Esophagus muscularis mucosa (tissue), 4 donors: Measurements from ENCODE around the gene DDX39B. TPM values are rescaled to one million over a fixed set of nuclear protein-coding genes. Genes with fewer than 3 reads are reported as not detected.
"Not testable (repeated sequence)": the region's sequence is repeated elsewhere in the genome, so short reads cannot be mapped to it uniquely, and the experiment has no call there.

Experiments
- DNase-seq: peaks from one replicate; pipeline ENCODE4 v3.0.0-alpha.2; 2017; ENCODE audit errors: extremely low spot score
- H3K27ac ChIP-seq, 4 donors: fragments of 200-600 bp; sonication (generic); replicated peaks in 1 of 4; 1 replicate in 3 of 4; 2 replicates in 1 of 4; pipeline ENCODE4 v1.5.1; 2016 to 2019; ENCODE audit warnings: mild to moderate bottlenecking in 1 of 4
- H3K27me3 ChIP-seq, 4 donors: fragments of 200-600 bp; sonication (generic); one replicate each; pipeline versions ENCODE4 v1.5.1 to v1.6.0; 2016 to 2019
- H3K36me3 ChIP-seq, 4 donors: fragments of 200-600 bp; sonication (generic); one replicate each; pipeline ENCODE4 v1.5.1; 2016 to 2019
- H3K4me1 ChIP-seq, 4 donors: fragments of 200-600 bp; sonication (generic); one replicate each; pipeline ENCODE4 v1.5.1; 2016 to 2019
- H3K4me3 ChIP-seq, 4 donors: fragments of 200-600 bp; sonication (generic); 1 replicate in 2 of 4; 2 replicates in 2 of 4; pipeline ENCODE4 v1.5.1; 2016 to 2019; ENCODE audit warnings: mild to moderate bottlenecking in 4 of 4, moderate library complexity in 1 of 4
- H3K9me3 ChIP-seq, 4 donors: fragments of 200-600 bp; sonication (generic); 1 replicate in 3 of 4; 2 replicates in 1 of 4; pipeline ENCODE4 v1.5.1; 2016 to 2019
- EP300 ChIP-seq: sonication (generic); formaldehyde crosslinking; IDR thresholded peaks from one replicate; pipeline ENCODE4 v1.6.1; 2017; ENCODE audit warnings: antibody characterized with exemption
- POLR2A ChIP-seq: fragments of 450-650 bp; IDR thresholded peaks from one replicate; pipeline ENCODE4 v1.6.1; 2017; ENCODE audit warnings: antibody characterized with exemption, moderate library complexity, mild to moderate bottlenecking, low read depth
- POLR2AphosphoS5 ChIP-seq, 2 donors: sonication (generic); formaldehyde crosslinking; IDR thresholded peaks; one replicate each; pipeline ENCODE4 v1.6.1; 2017; ENCODE audit warnings: antibody characterized with exemption in 2 of 2
- WGBS: methylation state at CpG from one replicate; pipeline ENCODE4 v1.1.5; 2018; 5-methylcytosine and 5-hydroxymethylcytosine counted together
- intact Hi-C: fragments of 100-400 bp; cut with DNase I; formaldehyde crosslinking; loops from one replicate; pipeline ENCODE4 v1.15.1; 2023
- total RNA-seq, 4 donors: library from RNA; depleted of rRNA; stranded (reverse); fragments of >200 nt; gene quantifications; one replicate each; pipeline versions ENCODE4 v1.1.0 to v1.2.1, GENCODE V29; 2016
- TF ChIP-seq, protein P1 (sequence below), 3 experiments: fragments of 200-600 bp in 2 of 3; fragments of 450-650 bp in 1 of 3; sonication (generic) in 2 of 3; IDR thresholded peaks; one replicate each; pipeline ENCODE4 v1.5.1; 2017 to 2019; ENCODE audit warnings: antibody characterized with exemption in 3 of 3, mild to moderate bottlenecking in 2 of 3, moderate library complexity in 1 of 3

The DDX39B gene
- total RNA-seq, 4 donors from 2014 or later, result 186 to 257 (median 213) TPM

DNA sequence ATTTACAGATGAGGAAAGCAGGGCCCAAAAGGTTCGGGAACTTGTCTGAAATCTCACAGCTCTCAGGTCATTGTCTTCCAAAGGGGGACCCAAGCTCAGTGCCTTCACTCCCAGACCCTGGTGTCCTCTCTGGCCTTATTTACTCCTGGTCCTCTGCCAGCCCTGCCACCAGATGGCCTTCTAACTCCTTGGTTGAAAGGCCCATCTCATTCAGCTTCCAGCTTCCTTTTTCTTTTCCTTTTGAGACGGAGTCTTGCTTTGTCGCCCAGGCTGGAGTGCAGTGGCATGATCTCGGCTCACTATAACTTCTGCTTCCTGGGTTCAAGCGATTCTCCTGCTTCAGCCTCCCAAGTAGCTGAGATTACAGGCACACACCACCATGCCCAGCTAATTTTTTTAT, 9.6 kb upstream of the DDX39B start:
- peaks cover 16 to 73% (median 41%) of the 10 kb centered on the region in 4 donors for H3K36me3 ChIP-seq
- TF ChIP-seq, protein P1, sequence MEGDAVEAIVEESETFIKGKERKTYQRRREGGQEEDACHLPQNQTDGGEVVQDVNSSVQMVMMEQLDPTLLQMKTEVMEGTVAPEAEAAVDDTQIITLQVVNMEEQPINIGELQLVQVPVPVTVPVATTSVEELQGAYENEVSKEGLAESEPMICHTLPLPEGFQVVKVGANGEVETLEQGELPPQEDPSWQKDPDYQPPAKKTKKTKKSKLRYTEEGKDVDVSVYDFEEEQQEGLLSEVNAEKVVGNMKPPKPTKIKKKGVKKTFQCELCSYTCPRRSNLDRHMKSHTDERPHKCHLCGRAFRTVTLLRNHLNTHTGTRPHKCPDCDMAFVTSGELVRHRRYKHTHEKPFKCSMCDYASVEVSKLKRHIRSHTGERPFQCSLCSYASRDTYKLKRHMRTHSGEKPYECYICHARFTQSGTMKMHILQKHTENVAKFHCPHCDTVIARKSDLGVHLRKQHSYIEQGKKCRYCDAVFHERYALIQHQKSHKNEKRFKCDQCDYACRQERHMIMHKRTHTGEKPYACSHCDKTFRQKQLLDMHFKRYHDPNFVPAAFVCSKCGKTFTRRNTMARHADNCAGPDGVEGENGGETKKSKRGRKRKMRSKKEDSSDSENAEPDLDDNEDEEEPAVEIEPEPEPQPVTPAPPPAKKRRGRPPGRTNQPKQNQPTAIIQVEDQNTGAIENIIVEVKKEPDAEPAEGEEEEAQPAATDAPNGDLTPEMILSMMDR (IDR thresholded peaks at IDR 0.05), result peak; percentile 11 to 43 (median 31)
- DNase-seq, H3K9me3 ChIP-seq, H3K4me3 ChIP-seq, intact Hi-C loops, H3K27me3 ChIP-seq, H3K27ac ChIP-seq: not testable (repeated sequence)
- peaks cover 12 to 46% (median 36%) of the 10 kb centered on the region in 4 donors for H3K4me1 ChIP-seq
- 51% methylated on average over 5 of the region's 5 CpGs for WGBS

DNA sequence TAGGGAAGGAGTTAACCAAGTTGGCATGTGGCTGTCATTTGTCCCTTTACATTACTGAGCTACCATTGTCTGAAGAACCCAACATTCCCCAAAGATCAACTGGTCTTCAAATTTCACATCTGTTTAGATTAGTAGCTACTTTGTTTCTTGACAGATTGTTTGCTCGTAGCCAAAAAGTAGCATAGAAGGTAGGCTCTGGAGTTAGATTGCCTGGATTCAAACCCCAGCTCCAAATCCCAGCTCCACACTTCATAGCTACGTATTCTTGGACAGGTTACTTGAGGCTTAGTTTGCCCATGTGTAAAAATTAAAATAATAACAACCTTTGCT, 6.7 kb upstream of the DDX39B start:
- 95% methylated on average over 2 of the region's 2 CpGs for WGBS
- TF ChIP-seq, protein P1 (IDR thresholded peaks at IDR 0.05), result no peak
- TF ChIP-seq POLR2A (no peak), EP300 (no peak), POLR2AphosphoS5 (IDR thresholded peaks at IDR 0.05) (no peak)
- H3K9me3 ChIP-seq, result no peaks in the 10 kb centered on the region
- peaks cover 9 to 45% (median 31%) of the 10 kb centered on the region in 4 donors for H3K36me3 ChIP-seq
- DNase-seq, result no peak
- intact Hi-C loops, result loop anchor here (5.0 kb wide), 1 partner anchor 34 kb away; the partner anchor contains the start of gene LTB
- peak overlapping the region; percentile 82 to 86 (median 84) for H3K27ac ChIP-seq
- H3K4me1 ChIP-seq, result peaks cover 12 to 45% (median 40%) of the 10 kb centered on the region in 4 donors
- no peaks in the 10 kb centered on the region for H3K27me3 ChIP-seq
- H3K4me3 ChIP-seq, result peak overlapping the region; percentile 49 to 60 (median 54)

DNA sequence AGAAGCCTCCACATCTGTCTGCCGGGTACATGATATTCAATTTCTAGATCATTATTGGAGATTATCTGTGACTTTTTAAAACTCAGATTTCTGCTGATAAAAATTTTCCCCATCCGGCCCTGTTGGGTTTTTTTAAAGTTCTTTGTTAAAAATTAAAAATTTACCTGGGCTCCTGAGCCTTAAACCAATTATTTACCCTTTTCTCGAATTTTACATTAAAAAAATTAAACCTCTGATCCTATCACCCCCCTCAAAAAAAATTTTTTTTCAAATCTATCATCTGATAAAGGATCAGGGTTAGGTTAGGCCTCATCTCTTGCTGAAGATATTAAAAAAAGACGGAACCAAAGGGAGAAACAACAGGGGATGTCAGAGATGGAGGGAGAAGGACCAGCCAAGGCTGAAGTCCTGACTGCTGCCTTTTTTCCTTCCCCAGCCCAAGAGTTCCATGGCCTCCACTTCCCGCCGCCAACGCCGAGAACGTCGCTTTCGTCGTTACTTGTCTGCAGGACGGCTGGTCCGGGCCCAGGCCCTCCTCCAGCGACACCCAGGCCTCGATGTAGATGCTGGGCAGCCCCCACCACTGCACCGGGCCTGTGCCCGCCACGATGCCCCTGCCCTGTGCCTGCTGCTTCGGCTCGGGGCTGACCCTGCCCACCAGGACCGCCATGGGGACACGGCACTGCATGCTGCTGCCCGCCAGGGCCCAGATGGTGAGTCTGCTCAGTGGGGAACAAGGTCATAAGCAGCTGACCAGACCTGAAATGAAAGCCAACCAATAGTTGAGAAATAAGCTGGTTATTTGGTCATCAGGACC, 6.1 kb upstream of the DDX39B start:
- Histone ChIP-seq H3K27me3 (no peaks in the 10 kb centered on the region), H3K27ac (peak overlapping the region; percentile 82 to 86 (median 84)), H3K4me1 (peaks cover 15 to 47% (median 44%) of the 10 kb centered on the region in 4 donors), H3K36me3 (peaks cover 9 to 39% (median 28%) of the 10 kb centered on the region in 4 donors), H3K9me3 (no peaks in the 10 kb centered on the region), H3K4me3 (peak overlapping the region; percentile 49 to 60 (median 54))
- TF ChIP-seq, protein P1 (IDR thresholded peaks at IDR 0.05), result no peak
- TF ChIP-seq POLR2AphosphoS5 (IDR thresholded peaks at IDR 0.05), result no peak
- no peak for TF ChIP-seq EP300
- TF ChIP-seq POLR2A, result no peak
- WGBS, result 76% methylated on average over 22 of the region's 24 CpGs
- intact Hi-C loops, result loop anchor here (5.0 kb wide), 1 partner anchor 34 kb away; the partner anchor contains the start of gene LTB
- no peak for DNase-seq

DNA sequence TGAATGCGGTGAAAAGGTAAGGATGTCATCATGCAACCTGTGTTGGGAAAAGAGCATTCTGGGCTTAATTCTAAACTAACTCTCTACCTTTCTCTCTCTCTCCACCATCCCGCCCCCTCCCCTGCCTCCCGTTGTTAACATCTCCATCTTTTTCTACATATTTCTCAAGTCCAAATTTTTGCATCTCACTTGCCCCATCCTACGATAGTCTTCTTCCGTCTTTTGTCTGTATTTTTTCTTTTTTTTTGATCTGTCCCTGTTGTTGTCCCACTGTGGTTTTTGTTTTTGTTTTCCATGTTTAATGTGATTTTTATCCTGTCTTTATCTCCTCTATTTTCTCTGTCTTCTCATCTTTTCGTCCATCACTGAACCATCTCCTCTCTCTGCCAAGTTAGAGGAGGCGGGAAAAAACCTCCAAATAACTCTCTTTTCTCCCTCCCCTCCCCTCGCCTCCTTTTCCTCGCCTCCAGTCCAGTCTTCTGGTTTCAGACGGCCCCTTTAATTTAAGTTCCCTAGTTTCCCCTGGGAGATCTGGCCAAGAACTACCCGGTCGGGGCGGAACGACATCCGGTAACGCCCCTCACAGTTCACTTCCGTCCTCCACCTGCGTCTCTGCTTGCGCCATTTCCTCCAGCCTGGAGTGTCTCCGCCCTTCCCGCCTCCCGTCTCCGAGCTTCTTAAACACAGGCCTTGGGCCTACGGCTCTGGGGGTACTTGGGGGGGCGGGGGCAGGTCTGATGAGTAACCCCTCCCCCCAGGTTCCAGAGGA, 5.3 kb upstream of the DDX39B start, which contains the start of gene NFKBIL1:
Gene NFKBIL1 (plus strand): TSS at position 651 of the 769 bp plus-strand sequence. CDS start 87 bp downstream, at position 738.
- H3K9me3 ChIP-seq, result no peaks in the 10 kb centered on the region
- peak within 1 kb of the TSS; percentile 82 to 86 (median 84) for H3K27ac ChIP-seq
- H3K27me3 ChIP-seq, result no peaks in the 10 kb centered on the region
- intact Hi-C loops, result loop anchor here (1.0 to 5.0 kb wide), 2 partner anchors 35 to 51 kb away; partner anchors contain the start of gene LTB
- WGBS, result 1% methylated on average over 25 of the region's 25 CpGs
- H3K4me3 ChIP-seq, result peak within 1 kb of the TSS; percentile 49 to 60 (median 54)
- H3K4me1 ChIP-seq, result peaks cover 20 to 54% (median 50%) of the 10 kb centered on the region in 4 donors
- H3K36me3 ChIP-seq, result peaks cover 9 to 32% (median 25%) of the 10 kb centered on the region in 4 donors
- peak; percentile 87 to 98 for TF ChIP-seq POLR2AphosphoS5 (IDR thresholded peaks at IDR 0.05)
- TF ChIP-seq, protein P1 (IDR thresholded peaks at IDR 0.05), result no peak
- DNase-seq, result peak; percentile 99
